IMR-90 (cell line): ENCODE data around the gene KCNMB3.

Experiments used
- CTCF ChIP-seq: conservative IDR thresholded peaks from 2 replicates; pipeline ENCODE4 v1.5.1; 2012; ENCODE audit warnings: mild to moderate bottlenecking, low read depth, low read length, improper control_type of control experiment
- ELK1 ChIP-seq: fragments of 150-350 bp; IDR thresholded peaks from 2 replicates; pipeline ENCODE4 v1.6.1; 2016; ENCODE audit warnings: low read depth, mild to moderate bottlenecking, low read length, moderate library complexity, borderline replicate concordance
- MAFK ChIP-seq: IDR thresholded peaks from 2 replicates; pipeline ENCODE4 v1.6.1; 2012; ENCODE audit warnings: low read depth, low read length, improper control_type of control experiment
- POLR2A ChIP-seq: IDR thresholded peaks from 2 replicates; pipeline ENCODE4 v1.6.1; 2012; ENCODE audit warnings: mild to moderate bottlenecking, low read depth, low read length
- RCOR1 ChIP-seq: IDR thresholded peaks from 2 replicates; pipeline ENCODE4 v1.6.1; 2012; ENCODE audit warnings: mild to moderate bottlenecking, low read length, improper control_type of control experiment; ENCODE audit not compliant: insufficient replicate concordance

- no peak for TF ChIP-seq CTCF
- no peak for TF ChIP-seq ELK1
- TF ChIP-seq RCOR1 = no peak
- no peak for TF ChIP-seq POLR2A
- no peak for TF ChIP-seq MAFK
Measured at GRCh38 chr3:179281825-179282224, 30.9 kb upstream of the KCNMB3 start.
